ENCODE measurements around the gene TMBIM6. TPM values are rescaled to one million over a fixed set of nuclear protein-coding genes. Genes with fewer than 3 reads are reported as not detected.
A peak's percentile ranks its signal among the peaks of the same experiment; 100 is the strongest.

TMBIM6 gene
- total RNA-seq, 4 donors from 2014 or later = 181 to 310 (median 224) TPM

GRCh38 chr12:49741882-49742620, 694 bp downstream of the TMBIM6 start:
- intact Hi-C loops (cut with DNase I; ENCODE audit: low total_unique reads) (loop anchor here (1.0 to 5.0 kb wide), 3 partner anchors 35 to 370 kb away; partner anchors contain the start of genes COX14, FMNL3 and NCKAP5L), in situ Hi-C loops (cut with MboI; ENCODE audit: low sequenced_read_pairs in 4 of 4) (no loop called here)

GRCh38 chr12:49744363-49744885, 3.1 kb downstream of the TMBIM6 start:
- H3K27me3 ChIP-seq = no peaks in the 10 kb centered on the region
- intact Hi-C loops (cut with DNase I; ENCODE audit: low total_unique reads) (loop anchor here (5.0 kb wide), 2 partner anchors 83 to 368 kb away; partner anchors contain the start of genes COX14 and NCKAP5L), in situ Hi-C loops (cut with MboI; ENCODE audit: low sequenced_read_pairs in 4 of 4) (no loop called here)
- no peak for DNase-seq
- peaks cover 60 to 69% of the 10 kb centered on the region in 2 donors for H3K4me1 ChIP-seq
- H3K4me3 ChIP-seq = no peak overlapping the region
- no peak for TF ChIP-seq CTCF (IDR thresholded peaks at IDR 0.05 in 4 of 5, conservative IDR thresholded peaks at IDR 0.05 in 1 of 5)
- no peak for TF ChIP-seq POLR2A (IDR thresholded peaks at IDR 0.05)
- no peaks in the 10 kb centered on the region for H3K9me3 ChIP-seq
- no peak for ATAC-seq
- no peaks in the 10 kb centered on the region for H3K36me3 ChIP-seq
- H3K27ac ChIP-seq = peak overlapping the region; percentile 13 to 100 (median 97)

More at GRCh38 chr12:49741882-49742620, 694 bp downstream of the TMBIM6 start:
- Histone ChIP-seq H3K36me3 (no peaks in the 10 kb centered on the region), H3K27ac (peak overlapping the region; percentile 97 to 100 (median 98)), H3K27me3 (no peaks in the 10 kb centered on the region), H3K9me3 (no peaks in the 10 kb centered on the region), H3K4me3 (peak overlapping the region; percentile 80 to 100 (median 88)), H3K4me1 (peaks cover 38 to 47% of the 10 kb centered on the region in 2 donors)
- DNase-seq (peak; percentile 82 to 87), ATAC-seq (peak; percentile 55 to 63)
- peak in 1 of 2 donors; percentile 5 for TF ChIP-seq POLR2A (IDR thresholded peaks at IDR 0.05)
- TF ChIP-seq CTCF (IDR thresholded peaks at IDR 0.05 in 4 of 5, conservative IDR thresholded peaks at IDR 0.05 in 1 of 5) = no peak

GRCh38 chr12:49748306-49748705, 6.9 kb downstream of the TMBIM6 start:
- Histone ChIP-seq H3K4me1 (peaks cover 89 to 98% of the 10 kb centered on the region in 2 donors), H3K27me3 (no peaks in the 10 kb centered on the region), H3K9me3 (no peaks in the 10 kb centered on the region), H3K27ac (peak overlapping the region; percentile 60 to 73 (median 70)), H3K36me3 (peaks cover 0 to 7% of the 10 kb centered on the region in 2 donors), H3K4me3 (peak overlapping the region in 1 of 4 donors; percentile 8)
- no peak for TF ChIP-seq CTCF (IDR thresholded peaks at IDR 0.05 in 4 of 5, conservative IDR thresholded peaks at IDR 0.05 in 1 of 5)
- TF ChIP-seq POLR2A (IDR thresholded peaks at IDR 0.05) = no peak
- intact Hi-C loops (cut with DNase I; ENCODE audit: low total_unique reads) = no loop called here
- in situ Hi-C loops (cut with MboI; ENCODE audit: low sequenced_read_pairs in 4 of 4) = no loop called here
- DNase-seq (no peak), ATAC-seq (no peak)

GRCh38 chr12:49748800-49749199, 7.4 kb downstream of the TMBIM6 start:
- intact Hi-C loops (cut with DNase I; ENCODE audit: low total_unique reads) (no loop called here), in situ Hi-C loops (cut with MboI; ENCODE audit: low sequenced_read_pairs in 4 of 4) (no loop called here)
- H3K4me3 ChIP-seq = peak overlapping the region in 2 of 4 donors; percentile 8
- peaks cover 89 to 96% of the 10 kb centered on the region in 2 donors for H3K4me1 ChIP-seq
- H3K27me3 ChIP-seq = no peaks in the 10 kb centered on the region
- no peak for TF ChIP-seq CTCF (IDR thresholded peaks at IDR 0.05 in 4 of 5, conservative IDR thresholded peaks at IDR 0.05 in 1 of 5)
- TF ChIP-seq POLR2A (IDR thresholded peaks at IDR 0.05) = no peak
- ATAC-seq (no peak), DNase-seq (no peak)
- peaks cover 0 to 12% of the 10 kb centered on the region in 2 donors for H3K36me3 ChIP-seq
- peak overlapping the region; percentile 60 to 73 (median 70) for H3K27ac ChIP-seq
- no peaks in the 10 kb centered on the region for H3K9me3 ChIP-seq
